ENCODE results near the gene RAD51B. TPM values are rescaled to one million over a fixed set of nuclear protein-coding genes. Genes with fewer than 3 reads are reported as not detected.
A peak's percentile ranks its signal among the peaks of the same experiment; 100 is the strongest.

Gene RAD51B
- total and polyA plus RNA-seq, 4 donors: 2.5 to 95.0 (median 9.6) TPM

DNA sequence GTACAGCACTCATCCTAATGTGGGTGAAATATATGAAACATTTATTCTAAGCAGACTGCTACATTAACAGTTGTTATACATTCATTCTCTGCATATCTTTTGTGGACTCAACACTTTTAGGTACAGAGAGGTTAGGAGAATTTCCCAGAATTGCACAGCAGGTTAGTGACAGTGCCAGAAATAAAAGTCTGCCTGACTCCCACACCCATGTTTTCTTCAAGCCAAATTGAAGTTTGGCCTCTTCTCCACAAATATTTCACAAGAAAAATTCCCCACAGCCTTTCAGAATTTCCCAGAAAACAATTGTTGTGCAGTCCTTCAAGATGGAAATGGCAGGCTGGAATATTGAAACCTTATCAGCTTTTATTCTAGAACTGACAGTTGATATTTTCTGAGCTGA lies 464.8 kb downstream of the RAD51B start:
- TF ChIP-seq, protein P1, sequence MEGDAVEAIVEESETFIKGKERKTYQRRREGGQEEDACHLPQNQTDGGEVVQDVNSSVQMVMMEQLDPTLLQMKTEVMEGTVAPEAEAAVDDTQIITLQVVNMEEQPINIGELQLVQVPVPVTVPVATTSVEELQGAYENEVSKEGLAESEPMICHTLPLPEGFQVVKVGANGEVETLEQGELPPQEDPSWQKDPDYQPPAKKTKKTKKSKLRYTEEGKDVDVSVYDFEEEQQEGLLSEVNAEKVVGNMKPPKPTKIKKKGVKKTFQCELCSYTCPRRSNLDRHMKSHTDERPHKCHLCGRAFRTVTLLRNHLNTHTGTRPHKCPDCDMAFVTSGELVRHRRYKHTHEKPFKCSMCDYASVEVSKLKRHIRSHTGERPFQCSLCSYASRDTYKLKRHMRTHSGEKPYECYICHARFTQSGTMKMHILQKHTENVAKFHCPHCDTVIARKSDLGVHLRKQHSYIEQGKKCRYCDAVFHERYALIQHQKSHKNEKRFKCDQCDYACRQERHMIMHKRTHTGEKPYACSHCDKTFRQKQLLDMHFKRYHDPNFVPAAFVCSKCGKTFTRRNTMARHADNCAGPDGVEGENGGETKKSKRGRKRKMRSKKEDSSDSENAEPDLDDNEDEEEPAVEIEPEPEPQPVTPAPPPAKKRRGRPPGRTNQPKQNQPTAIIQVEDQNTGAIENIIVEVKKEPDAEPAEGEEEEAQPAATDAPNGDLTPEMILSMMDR (IDR thresholded peaks at IDR 0.05; ENCODE audit: control extremely low read depth, extremely low read depth): no peak
- H3K27me3 ChIP-seq (ENCODE audit: control insufficient read depth in 3 of 3, insufficient read depth in 3 of 3, low read length in 2 of 3): no peaks in the 10 kb centered on the region
- ATAC-seq (ENCODE audit: insufficient read depth, low FRiP score) (no peak), DNase-seq (peak in 1 of 3 donors; percentile 74)
- H3K36me3 ChIP-seq (ENCODE audit: control insufficient read depth in 4 of 4, insufficient read depth in 4 of 4, low read length in 4 of 4): no peaks in the 10 kb centered on the region
- H3K9me3 ChIP-seq (ENCODE audit: control insufficient read depth in 4 of 4, insufficient read depth in 3 of 4, low read length in 3 of 4): no peaks in the 10 kb centered on the region
- no peak overlapping the region for H3K9ac ChIP-seq (ENCODE audit: insufficient read depth in 1 of 2, low read length in 2 of 2)
- H3K4me1 ChIP-seq (ENCODE audit: control insufficient read depth in 5 of 5, insufficient read depth in 5 of 5, low read length in 5 of 5): peaks cover 0 to 23% (median 12%) of the 10 kb centered on the region in 5 donors
- H3K4me3 ChIP-seq: no peak overlapping the region
- no peak overlapping the region for H3K27ac ChIP-seq (ENCODE audit: low read depth in 1 of 2, low read length in 1 of 2)

- 86 to 90% methylated on average over 6 of the region's 6 CpGs for WGBS, 2 donors
- TF ChIP-seq, protein P1 (IDR thresholded peaks at IDR 0.05; ENCODE audit: control extremely low read depth, extremely low read depth): no peak
- peak overlapping the region in 1 of 2 donors; percentile 43 for H3K9ac ChIP-seq (ENCODE audit: insufficient read depth in 1 of 2, low read length in 2 of 2)
- no peaks in the 10 kb centered on the region for H3K36me3 ChIP-seq (ENCODE audit: control insufficient read depth in 4 of 4, insufficient read depth in 4 of 4, low read length in 4 of 4)
- no peaks in the 10 kb centered on the region for H3K27me3 ChIP-seq (ENCODE audit: control insufficient read depth in 3 of 3, insufficient read depth in 3 of 3, low read length in 2 of 3)
- H3K4me1 ChIP-seq (ENCODE audit: control insufficient read depth in 5 of 5, insufficient read depth in 5 of 5, low read length in 5 of 5): peaks cover 0 to 23% (median 12%) of the 10 kb centered on the region in 5 donors
- H3K9me3 ChIP-seq (ENCODE audit: control insufficient read depth in 4 of 4, insufficient read depth in 3 of 4, low read length in 3 of 4): no peaks in the 10 kb centered on the region
- H3K4me3 ChIP-seq: no peak overlapping the region
- DNase-seq (no peak), ATAC-seq (ENCODE audit: insufficient read depth, low FRiP score) (no peak)
- H3K27ac ChIP-seq (ENCODE audit: low read depth in 1 of 2, low read length in 1 of 2): peak overlapping the region in 1 of 2 donors; percentile 42
Measured at GRCh38 chr14:68284834-68285233, 465.3 kb downstream of the RAD51B start.

GRCh38 chr14:68285421-68286179 lies 466.0 kb downstream of the RAD51B start:
- WGBS, 2 donors: 30 to 66% methylated on average over 11 of the region's 11 CpGs
- Histone ChIP-seq H3K4me1 (ENCODE audit: control insufficient read depth in 5 of 5, insufficient read depth in 5 of 5, low read length in 5 of 5) (peaks cover 0 to 23% (median 11%) of the 10 kb centered on the region in 5 donors), H3K36me3 (ENCODE audit: control insufficient read depth in 4 of 4, insufficient read depth in 4 of 4, low read length in 4 of 4) (no peaks in the 10 kb centered on the region), H3K9me3 (ENCODE audit: control insufficient read depth in 4 of 4, insufficient read depth in 3 of 4, low read length in 3 of 4) (no peaks in the 10 kb centered on the region), H3K27ac (ENCODE audit: low read depth in 1 of 2, low read length in 1 of 2) (peak overlapping the region in 1 of 2 donors; percentile 60), H3K4me3 (no peak overlapping the region), H3K27me3 (ENCODE audit: control insufficient read depth in 3 of 3, insufficient read depth in 3 of 3, low read length in 2 of 3) (no peaks in the 10 kb centered on the region), H3K9ac (ENCODE audit: insufficient read depth in 1 of 2, low read length in 2 of 2) (no peak overlapping the region)
- DNase-seq: no peak
- ATAC-seq (ENCODE audit: insufficient read depth, low FRiP score): peak; percentile 22
- TF ChIP-seq, protein P1 (IDR thresholded peaks at IDR 0.05; ENCODE audit: control extremely low read depth, extremely low read depth): no peak
